ENCODE measurements around the gene MFAP4. TPM values are rescaled to one million over a fixed set of nuclear protein-coding genes. Genes with fewer than 3 reads are reported as not detected.

Gene MFAP4
- total RNA-seq, 1 donor from 2014 or later: 34.8 TPM

DNA sequence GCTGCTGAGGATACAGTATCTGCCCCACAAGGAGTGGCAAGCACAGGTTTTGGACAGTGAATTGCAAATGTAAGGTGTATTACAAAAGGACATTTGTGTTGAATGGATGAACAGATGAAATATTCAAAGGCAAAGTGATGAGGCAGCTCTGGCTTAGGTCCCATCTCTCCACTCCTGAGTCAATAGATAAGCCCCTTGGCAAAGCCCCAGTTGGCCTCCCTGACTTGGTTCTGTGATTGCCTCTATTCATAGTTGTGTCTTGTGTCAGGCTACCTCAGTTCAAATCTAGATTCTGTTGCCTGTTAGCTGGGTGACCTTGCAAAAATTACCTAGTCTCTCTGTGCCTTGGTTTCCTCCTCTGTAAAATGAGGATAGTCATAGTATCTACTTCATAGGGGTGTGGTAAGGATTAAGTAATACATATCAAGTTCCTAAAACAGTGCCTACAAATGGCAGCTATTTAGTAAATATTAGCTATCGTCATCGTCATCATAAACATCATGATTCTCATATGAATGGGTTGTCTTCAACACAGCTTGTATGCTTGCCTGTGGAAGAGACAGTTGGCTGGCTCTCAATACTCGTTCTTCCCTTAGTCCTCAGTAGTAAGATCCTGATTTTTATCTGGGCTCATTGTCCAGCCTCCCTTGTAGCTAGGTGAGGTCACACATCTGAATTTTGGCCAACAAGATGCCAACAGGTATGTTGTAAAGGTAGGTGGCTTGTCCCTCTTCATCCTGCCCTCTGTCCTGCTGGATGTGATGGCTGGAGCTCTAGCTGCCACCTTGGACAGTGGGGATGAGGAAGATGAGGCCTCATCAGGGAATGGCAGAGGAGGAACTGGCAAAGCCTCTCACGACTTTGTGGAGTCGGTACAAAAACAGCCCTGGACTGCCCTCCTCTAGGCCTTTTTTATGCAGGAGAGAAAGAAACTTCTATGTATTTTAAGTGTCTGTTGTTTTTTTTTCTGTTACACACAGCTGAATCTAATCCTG, 2.1 kb upstream of the MFAP4 start:
- intact Hi-C loops (cut with micrococcal nuclease): no loop called here
- ATAC-seq: no peak
- DNase-seq: no peak

DNA sequence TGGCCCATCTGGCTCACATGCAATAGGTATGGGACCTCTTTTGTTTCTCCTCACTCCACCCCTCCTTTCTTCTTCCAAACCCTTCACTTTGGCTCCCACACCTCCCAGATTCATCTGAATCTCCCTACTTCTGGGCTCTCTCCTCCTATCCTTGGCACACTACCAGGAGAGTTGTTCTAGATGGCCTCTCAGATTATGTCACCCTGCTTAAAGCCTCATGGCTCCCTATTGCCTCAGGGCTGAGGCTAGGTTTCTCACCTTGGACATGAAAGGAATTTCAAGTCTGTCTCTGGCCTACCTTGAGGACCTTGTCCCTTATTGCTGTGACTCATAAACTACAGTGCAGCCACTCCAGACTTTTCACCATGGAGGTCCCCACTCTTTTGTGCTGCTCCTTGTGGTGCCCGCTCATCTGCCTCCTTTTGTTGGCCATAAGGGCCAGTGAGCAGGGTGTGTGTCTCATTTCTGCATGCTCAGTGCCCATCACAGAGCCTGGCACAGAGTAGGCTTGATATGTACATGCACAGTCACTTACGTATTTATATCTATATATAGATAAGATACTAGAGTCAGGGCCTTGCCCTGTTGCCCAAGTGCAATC, 1.0 kb upstream of the MFAP4 start:
- DNase-seq (no peak), ATAC-seq (peak; percentile 13)
- intact Hi-C loops (cut with micrococcal nuclease): no loop called here

DNA sequence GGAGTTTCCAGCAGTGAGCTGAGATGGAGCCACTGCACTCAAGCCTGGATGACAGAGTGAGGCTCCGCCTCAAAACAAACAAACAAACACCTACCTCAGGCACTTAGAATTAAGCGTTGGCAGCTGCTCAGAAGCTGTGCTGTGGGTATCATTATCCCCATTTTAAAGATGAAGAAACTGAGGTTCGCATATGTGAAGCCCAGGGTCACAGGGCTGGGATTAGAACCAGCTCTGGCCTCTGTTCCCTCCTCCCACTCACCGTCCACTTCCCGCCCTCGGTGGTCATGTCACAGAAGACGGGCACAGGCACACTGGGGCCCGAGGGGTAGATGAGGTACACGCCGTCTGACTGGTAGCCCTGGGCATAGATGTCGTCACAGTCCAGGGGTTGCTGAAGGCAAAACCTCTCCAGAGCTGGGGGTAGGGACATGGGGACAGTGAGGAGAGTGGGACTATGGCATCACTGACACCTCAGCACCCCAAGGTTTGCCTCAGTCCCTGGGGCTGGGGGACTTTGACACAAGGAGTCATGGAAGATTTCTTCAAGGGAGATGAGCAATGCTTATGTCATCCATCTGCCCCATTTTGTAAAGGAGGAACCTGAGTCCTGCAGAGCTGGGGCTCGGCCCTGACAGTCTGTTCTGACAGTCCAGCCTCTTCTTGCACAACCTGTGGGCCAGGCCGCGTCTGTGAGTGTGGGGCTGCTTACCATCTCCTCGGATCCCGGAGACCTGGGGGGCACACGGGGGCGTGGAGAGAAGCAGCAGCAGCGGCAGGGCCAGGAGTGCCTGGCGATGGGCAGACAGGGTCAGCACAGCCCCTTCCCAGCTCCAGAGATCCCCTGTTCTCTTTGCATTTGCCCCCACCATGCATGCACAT, 700 bp downstream of the MFAP4 start:
- intact Hi-C loops (cut with micrococcal nuclease): no loop called here
- ATAC-seq: peak; percentile 6

DNA sequence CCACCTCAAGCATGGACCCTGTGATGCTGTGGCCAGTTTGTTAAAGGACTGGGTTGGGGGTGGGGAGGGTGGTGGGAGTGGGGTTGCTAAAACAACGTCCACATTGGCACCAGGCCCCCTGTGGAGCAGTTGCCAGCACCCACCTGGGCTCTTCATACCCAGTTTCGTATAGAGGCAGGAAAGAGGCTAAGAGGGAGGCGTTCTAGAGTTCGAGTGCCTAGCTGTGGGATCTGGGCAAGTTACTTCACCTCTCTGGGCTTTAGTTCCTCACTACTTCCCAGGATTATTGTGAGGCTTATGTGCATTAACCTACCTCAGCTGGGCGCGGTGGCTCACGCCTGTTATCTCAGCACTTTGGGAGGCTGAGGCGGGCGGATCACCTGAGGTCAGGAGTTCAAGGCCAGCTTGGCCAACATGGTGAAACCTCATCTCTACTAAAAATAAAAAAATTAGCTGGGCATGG, 1.4 kb downstream of the MFAP4 start:
- intact Hi-C loops (cut with micrococcal nuclease): no loop called here
- no peak for DNase-seq
- ATAC-seq: no peak

More for the DNA sequence above, 700 bp downstream of the MFAP4 start:
- peak; percentile 76 for DNase-seq

DNA sequence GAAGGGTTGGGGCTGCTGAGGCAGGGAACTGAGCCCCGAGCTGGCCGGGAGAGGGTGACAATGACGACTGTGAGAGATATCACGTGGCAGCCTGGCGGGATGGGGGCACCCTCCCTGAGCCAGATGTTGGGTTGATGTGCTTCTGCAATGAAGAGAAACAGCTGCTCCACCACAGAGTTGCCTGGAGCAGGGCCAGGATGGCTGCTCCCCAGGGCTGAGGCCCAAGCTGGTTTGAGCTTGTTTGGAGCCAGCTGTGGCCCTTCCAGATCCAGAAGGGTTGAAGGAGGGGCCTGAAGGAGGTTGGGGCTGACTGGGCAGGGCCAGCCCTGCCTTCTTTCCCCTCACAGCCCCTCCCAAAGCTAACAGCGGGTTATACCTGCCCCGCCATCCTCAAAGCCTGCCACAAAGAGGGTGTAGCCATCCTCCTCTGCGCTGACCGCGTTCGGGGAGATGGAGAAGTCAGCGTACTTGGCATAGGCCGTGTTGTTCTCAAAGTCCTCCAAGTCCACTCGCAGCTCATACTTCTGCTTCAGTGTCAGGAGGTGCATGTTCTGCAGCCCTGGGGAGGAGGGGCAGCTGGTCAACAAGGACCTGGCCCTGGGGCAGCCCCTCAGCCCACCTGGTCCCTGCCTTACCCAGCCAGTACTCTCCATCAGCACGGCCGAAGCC, 2.1 kb downstream of the MFAP4 start:
- intact Hi-C loops (cut with micrococcal nuclease): no loop called here
- ATAC-seq: peak; percentile 71
- DNase-seq: peak; percentile 94

DNA sequence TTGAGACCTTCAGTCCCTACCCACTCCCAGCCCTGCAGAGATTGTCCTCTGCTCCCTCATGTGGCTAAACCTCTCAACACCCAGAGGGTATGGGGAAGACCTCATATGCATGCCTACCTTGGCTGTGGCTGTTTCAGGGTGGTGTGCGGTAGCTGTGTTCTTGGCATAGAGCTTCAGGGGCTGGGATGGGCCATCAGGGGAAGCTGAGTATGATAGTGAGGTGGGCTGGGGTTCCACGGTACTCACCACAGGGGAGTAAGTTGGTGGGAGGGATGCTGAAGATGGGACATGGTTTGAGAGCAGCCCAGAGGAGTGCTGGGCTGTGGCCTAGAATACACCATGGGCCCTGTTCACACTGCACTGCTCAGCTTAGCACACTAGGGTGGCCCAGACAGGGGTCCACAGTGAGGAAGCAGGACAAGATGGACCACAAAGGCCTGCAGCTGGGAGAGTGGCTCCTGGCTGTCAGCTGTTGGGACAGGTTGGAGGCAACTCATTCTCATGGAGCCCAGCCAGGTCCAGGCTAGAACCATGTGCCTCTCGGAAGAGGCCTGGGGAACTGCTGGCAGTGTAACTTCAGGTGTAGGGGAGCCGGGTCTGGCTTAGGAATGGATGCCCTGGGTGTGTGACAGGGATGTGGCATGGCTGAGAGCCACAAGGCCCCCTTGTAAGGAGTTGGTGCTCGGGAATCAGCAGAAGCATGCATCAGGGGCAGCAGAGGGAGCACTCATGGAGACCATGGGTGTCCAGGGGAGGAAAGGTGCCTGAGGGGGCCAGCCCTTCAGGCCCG, 3.1 kb downstream of the MFAP4 start:
- peak; percentile 68 for DNase-seq
- intact Hi-C loops (cut with micrococcal nuclease): no loop called here
- ATAC-seq: peak; percentile 4

DNA sequence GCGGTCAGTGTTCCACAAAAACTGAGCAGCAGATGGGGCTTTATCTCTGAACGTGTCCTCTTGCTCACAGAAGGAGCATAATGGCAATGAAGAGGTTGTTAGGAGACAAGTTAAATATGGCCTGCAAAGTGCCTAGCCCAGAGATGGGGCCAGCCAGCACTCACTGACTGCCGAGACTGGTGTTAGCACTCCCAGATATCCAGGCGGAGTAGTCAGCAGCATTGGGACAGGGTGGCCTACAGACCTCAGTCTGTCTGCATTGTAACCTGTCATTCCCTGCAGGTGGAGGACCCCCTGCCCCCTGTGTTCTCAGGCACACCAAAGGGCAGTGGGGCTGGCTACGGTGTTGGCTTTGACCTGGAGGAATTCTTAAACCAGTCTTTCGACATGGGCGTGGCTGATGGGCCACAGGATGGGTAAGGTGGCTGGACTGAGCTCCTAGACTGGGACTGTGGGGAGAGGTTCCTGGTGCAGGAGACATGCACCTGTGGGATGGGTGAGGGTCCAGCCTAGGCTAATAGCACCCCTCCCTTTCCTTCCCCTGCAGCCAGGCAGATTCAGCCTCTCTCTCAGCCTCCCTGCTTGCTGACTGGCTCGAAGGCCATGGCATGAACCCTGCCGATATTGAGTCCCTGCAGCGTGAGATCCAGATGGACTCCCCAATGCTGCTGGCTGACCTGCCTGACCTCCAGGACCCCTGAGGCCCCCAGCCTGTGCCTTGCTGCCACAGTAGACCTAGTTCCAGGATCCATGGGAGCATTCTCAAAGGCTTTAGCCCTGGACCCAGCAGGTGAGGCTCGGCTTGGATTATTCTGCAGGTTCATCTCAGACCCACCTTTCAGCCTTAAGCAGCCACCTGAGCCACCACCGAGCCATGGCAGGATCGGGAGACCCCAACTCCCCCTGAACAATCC, 4.2 kb downstream of the MFAP4 start:
- intact Hi-C loops (cut with micrococcal nuclease): no loop called here
- DNase-seq (no peak), ATAC-seq (no peak)

DNA sequence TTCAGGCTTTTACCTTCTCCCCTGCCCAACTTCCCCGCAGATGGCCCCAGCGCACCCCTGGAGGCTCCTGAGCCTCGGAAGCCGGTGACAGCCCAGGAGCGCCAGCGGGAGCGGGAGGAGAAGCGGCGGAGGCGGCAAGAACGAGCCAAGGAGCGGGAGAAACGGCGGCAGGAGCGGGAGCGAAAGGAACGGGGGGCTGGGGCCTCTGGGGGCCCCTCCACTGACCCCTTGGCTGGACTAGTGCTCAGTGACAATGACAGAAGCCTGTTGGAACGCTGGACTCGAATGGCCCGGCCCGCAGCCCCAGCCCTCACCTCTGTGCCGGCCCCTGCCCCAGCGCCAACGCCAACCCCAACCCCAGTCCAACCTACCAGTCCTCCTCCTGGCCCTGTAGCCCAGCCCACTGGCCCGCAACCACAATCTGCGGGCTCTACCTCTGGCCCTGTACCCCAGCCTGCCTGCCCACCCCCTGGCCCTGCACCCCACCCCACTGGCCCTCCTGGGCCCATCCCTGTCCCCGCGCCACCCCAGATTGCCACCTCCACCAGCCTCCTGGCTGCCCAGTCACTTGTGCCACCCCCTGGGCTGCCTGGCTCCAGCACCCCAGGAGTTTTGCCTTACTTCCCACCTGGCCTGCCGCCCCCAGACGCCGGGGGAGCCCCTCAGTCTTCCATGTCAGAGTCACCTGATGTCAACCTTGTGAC, 5.1 kb downstream of the MFAP4 start:
- DNase-seq (no peak), ATAC-seq (no peak)
- intact Hi-C loops (cut with micrococcal nuclease): no loop called here

DNA sequence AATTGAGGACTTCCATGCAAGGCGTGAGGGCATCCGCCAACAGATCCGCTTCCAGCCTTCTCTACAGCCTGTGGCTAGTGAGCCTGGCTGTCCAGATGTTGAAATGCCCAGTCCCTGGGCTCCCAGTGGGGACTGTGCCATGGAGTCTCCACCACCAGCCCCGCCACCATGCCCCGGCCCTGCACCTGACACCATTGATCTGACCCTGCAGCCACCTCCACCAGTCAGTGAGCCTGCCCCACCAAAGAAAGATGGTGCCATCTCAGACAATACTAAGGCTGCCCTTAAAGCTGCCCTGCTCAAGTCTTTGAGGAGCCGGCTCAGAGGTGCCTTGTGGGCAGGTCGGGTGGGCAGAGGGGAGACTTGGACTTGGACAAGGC, 5.6 kb downstream of the MFAP4 start:
- intact Hi-C loops (cut with micrococcal nuclease): no loop called here
- DNase-seq (no peak), ATAC-seq (no peak)

DNA sequence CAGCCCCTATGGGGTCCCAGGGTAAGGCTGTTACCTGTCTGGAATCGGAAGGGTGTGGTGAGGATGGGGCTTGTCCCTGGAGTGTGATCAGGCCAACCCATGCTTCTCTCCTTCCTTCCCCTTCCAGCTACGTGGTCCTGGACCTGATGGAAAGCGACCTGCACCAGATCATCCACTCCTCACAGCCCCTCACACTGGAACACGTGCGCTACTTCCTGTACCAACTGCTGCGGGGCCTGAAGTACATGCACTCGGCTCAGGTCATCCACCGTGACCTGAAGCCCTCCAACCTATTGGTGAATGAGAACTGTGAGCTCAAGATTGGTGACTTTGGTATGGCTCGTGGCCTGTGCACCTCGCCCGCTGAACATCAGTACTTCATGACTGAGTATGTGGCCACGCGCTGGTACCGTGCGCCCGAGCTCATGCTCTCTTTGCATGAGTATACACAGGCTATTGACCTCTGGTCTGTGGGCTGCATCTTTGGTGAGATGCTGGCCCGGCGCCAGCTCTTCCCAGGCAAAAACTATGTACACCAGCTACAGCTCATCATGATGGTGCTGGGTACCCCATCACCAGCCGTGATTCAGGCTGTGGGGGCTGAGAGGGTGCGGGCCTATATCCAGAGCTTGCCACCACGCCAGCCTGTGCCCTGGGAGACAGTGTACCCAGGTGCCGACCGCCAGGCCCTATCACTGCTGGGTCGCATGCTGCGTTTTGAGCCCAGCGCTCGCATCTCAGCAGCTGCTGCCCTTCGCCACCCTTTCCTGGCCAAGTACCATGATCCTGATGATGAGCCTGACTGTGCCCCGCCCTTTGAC, 6.3 kb downstream of the MFAP4 start:
- DNase-seq (no peak), ATAC-seq (no peak)
- intact Hi-C loops (cut with micrococcal nuclease): no loop called here

DNA sequence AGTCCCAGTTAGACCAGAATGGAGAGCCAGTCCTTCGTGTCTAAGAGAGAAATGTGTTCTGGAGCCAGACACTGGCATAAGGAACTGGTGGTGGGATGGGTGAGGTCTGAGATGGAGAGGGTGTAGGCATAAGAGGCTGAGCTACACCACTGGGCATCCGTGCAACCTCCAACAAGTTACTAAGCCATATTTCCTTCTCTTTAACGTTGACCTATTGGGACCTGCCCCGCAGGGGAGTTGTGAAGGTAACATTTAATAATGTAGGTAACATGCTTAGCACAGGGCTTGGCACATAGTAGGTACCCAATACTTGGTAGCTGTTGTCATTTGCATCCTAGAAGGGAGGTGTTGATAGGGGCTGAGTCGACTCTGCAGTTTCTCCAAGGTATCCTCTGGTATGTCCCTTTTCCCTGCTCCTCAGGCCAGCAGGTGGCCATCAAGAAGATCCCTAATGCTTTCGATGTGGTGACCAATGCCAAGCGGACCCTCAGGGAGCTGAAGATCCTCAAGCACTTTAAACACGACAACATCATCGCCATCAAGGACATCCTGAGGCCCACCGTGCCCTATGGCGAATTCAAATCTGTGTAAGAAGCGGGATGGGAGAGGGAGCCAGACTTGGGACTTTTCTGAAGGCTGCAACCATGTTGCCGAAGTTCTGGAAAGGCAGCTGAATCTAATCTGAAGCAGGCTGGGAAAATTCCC, 7.5 kb downstream of the MFAP4 start:
- DNase-seq: no peak
- intact Hi-C loops (cut with micrococcal nuclease): no loop called here
- ATAC-seq: no peak

DNA sequence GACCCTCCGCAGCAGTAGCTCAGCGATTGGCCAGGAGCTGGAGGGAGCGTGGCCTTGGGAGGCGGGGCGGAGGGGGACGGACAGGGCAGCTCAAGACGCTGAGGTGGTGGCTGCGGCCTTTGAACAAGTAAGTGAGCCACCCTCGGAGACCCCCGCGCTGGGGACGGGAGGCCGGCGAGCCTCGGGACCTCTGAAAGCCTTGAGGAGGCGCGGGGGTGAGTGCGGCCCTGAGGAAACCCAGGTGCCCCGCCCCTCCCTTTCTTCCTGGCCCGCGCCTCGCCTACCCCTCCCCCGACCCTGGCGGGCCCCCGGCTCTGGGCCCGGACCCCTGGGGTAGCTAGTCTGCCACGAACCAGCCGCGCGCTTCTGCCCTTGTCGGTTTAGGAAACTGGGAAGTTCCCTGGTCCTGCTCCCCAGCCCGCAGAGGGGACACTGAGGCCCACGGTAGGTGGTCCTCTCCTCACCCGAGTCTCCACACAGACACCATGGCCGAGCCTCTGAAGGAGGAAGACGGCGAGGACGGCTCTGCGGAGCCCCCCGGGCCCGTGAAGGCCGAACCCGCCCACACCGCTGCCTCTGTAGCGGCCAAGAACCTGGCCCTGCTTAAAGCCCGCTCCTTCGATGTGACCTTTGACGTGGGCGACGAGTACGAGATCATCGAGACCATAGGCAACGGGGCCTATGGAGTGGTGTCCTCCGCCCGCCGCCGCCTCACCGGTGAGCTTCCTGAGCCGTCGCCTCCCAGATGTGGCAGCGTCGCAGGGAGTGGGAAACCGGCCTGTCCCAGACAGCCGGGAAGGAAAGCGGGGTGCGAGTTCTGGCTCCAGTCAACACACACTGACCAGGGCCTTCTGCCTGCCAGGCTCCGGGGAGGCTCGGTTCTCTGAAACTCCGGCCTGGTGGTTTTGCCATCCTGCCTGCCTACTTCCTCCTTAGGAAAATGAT, 8.3 kb downstream of the MFAP4 start, which contains the start of gene MAPK7:
Gene MAPK7 (plus strand): TSS at position 83 of the 945 bp plus-strand sequence. CDS start 403 bp downstream, at position 486.
- DNase-seq (no peak), ATAC-seq (peak; percentile 3)
- intact Hi-C loops (cut with micrococcal nuclease): no loop called here

DNA sequence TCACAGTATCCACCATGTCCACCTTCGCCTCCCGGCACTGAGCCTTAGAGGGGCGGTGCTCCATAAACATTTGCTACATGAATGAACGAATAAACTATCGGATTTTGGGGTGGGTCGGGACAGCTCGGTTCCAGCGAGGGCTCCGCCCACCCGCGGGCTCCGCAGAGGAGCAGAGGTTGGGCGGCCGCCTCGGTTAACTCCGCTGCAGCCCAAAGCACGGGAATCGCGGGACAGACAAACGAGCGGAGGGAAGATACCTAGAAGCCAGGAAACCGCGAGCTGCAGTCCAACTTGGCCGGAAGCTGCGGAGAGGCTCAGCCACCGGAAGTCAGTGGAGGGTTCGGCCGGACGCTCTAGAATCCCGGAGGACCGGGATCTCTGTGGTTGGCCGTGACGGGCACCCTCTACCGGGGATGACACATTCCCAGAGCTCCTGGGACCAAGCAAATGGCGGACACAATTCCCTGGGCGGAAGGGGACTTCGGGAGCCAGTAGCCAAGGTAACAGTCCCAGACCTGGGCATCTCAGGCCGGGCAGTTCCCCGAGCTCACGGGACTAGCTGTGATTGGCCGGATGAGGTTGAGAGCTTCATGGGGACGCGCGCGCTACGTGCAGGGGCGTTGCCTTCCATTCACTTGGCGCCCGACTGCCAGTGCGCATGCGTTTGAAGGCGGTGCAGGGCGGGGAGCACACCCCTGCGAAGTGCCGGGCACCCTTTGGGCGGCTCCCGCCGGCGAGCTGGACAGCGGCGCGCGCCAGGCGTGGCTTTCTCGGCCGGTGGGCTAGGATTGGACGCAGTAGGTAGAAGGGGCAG, 9.2 kb downstream of the MFAP4 start:
- intact Hi-C loops (cut with micrococcal nuclease): no loop called here
- ATAC-seq (peak; percentile 93), DNase-seq (peak; percentile 99)

All from left ventricle myocardium superior (tissue), 1 donor.